GM12878 (cell line): ENCODE data around the gene ZNF235. TPM values are rescaled to one million over a fixed set of nuclear protein-coding genes. Genes with fewer than 3 reads are reported as not detected.
"Not testable (repeated sequence)": the region's sequence is repeated elsewhere in the genome, so short reads cannot be mapped to it uniquely, and the experiment has no call there.

Source experiments
- ATAC-seq: fragments of 200-7000 bp; cut with Tn5 transposase; 3 replicates; pipeline ENCODE4 v1.9.1; 2020; ENCODE audit warnings: mild to moderate bottlenecking, moderate library complexity
- BruUV-seq: library from RNA; stranded (reverse); fragments of 400-500 nt; replicated peaks from 2 replicates; lab custom pipeline; 2021; lab: Mats Ljungman, UMichigan
- CTCF ChIA-PET: fragments of 300-600 bp; sonication (Branson Sonifier 250); formaldehyde crosslinking; extraction: SDS; loops from one replicate; lab custom pipeline; 2021; ENCODE audit warnings: inconsistent platforms; lab: Yijun Ruan, JAX
- POLR2A ChIA-PET: fragments of 350-600 bp; formaldehyde crosslinking; extraction: SDS; loops from one replicate; lab custom pipeline; 2021; ENCODE audit warnings: inconsistent platforms; lab: Charles Lee
- RAD21 ChIA-PET: fragments of 300-600 bp; sonication (Branson Sonifier 250); formaldehyde crosslinking; loops from one replicate; lab custom pipeline; 2023; ENCODE audit warnings: antibody characterized with exemption; ENCODE audit not compliant: unreplicated experiment; lab: Charles Lee
- SMC1A ChIA-PET: fragments of 300-600 bp; sonication (Branson Sonifier 250); formaldehyde crosslinking; loops from one replicate; lab custom pipeline; 2023; ENCODE audit not compliant: unreplicated experiment, uncharacterized antibody; lab: Charles Lee
- DNase-seq: peaks from one replicate; pipeline ENCODE4 v3.0.0-alpha.2; 2011; ENCODE audit warnings: low read depth, low spot score
- FAIRE-seq: peaks from 3 replicates; lab custom pipeline; 2011; peaks lifted over from hg19 to GRCh38; lab: Jason Lieb, UNC
- H2AFZ ChIP-seq: 2 replicates; pipeline ENCODE4 v1.6.0; 2011; ENCODE audit warnings: low read depth, low read length, control low read depth; ENCODE audit not compliant: control insufficient read depth
- H3K27ac ChIP-seq: 2 replicates; pipeline ENCODE4 v1.5.1; 2011; ENCODE audit warnings: control low read depth; ENCODE audit not compliant: control insufficient read depth, insufficient read depth
- H3K27me3 ChIP-seq, 2 experiments: replicated peaks in 1 of 2; 2 replicates each; pipeline versions ENCODE4 v1.6.0 to v1.6.1; 2011; ENCODE audit warnings: low read length in 1 of 2; ENCODE audit not compliant: control insufficient read depth in 2 of 2, insufficient read depth in 2 of 2
- H3K36me3 ChIP-seq, 2 experiments: 2 replicates each; pipeline ENCODE4 v1.5.1; 2011; ENCODE audit warnings: low read length in 1 of 2; ENCODE audit not compliant: control insufficient read depth in 2 of 2, insufficient read depth in 2 of 2
- H3K4me1 ChIP-seq: 2 replicates; pipeline ENCODE4 v1.6.1; 2011; ENCODE audit warnings: mild to moderate bottlenecking, low read length, moderate library complexity, mixed read lengths; ENCODE audit not compliant: control insufficient read depth, insufficient read depth
- H3K4me2 ChIP-seq: 2 replicates; pipeline ENCODE4 v1.6.0; 2011; ENCODE audit warnings: control low read depth; ENCODE audit not compliant: control insufficient read depth, insufficient read depth
- H3K4me3 ChIP-seq: fragments of 200-600 bp; sonication (generic); 2 replicates; pipeline ENCODE4 v1.5.1; 2016
- H3K79me2 ChIP-seq: 2 replicates; pipeline ENCODE4 v1.6.0; 2011; ENCODE audit warnings: low read length; ENCODE audit not compliant: control insufficient read depth, insufficient read depth
- H3K9ac ChIP-seq: 2 replicates; pipeline ENCODE4 v1.8.0; 2011; ENCODE audit warnings: low read length, control low read depth, mixed read lengths; ENCODE audit not compliant: control insufficient read depth, insufficient read depth
- H3K9me3 ChIP-seq: replicated peaks from 3 replicates; pipeline ENCODE4 v1.5.1; 2011; ENCODE audit warnings: mild to moderate bottlenecking, low read length; ENCODE audit not compliant: control insufficient read depth, insufficient read depth
- H4K20me1 ChIP-seq: 2 replicates; pipeline ENCODE4 v1.6.0; 2011; ENCODE audit not compliant: control insufficient read depth, insufficient read depth
- MEF2A ChIP-seq: IDR thresholded peaks from 2 replicates; pipeline ENCODE4 v1.6.1; 2011; ENCODE audit warnings: low read depth, mild to moderate bottlenecking, low read length, moderate library complexity; ENCODE audit not compliant: insufficient read depth
- NKRF ChIP-seq: fragments of 450-650 bp; conservative IDR thresholded peaks from 2 replicates; pipeline ENCODE4 v1.6.1; 2017; ENCODE audit warnings: mild to moderate bottlenecking, moderate library complexity
- TAF1 ChIP-seq: IDR thresholded peaks from 2 replicates; pipeline ENCODE4 v1.6.1; 2011; ENCODE audit warnings: mild to moderate bottlenecking, low read depth, low read length, borderline replicate concordance
- ZBTB33 ChIP-seq: fragments of 450-650 bp; IDR thresholded peaks from 2 replicates; pipeline ENCODE4 v1.6.1; 2017; ENCODE audit warnings: mild to moderate bottlenecking
- WGBS: methylation state at CpG from one replicate; pipeline ENCODE4 v1.1.6; 2016; ENCODE audit warnings: low lambda C conversion rate; ENCODE audit not compliant: insufficient replicate concordance, insufficient coverage; ENCODE audit errors: missing lambda C conversion rate; 5-methylcytosine and 5-hydroxymethylcytosine counted together
- in situ Hi-C: fragments of 300-500 bp; cut with MboI; formaldehyde crosslinking; loops from 9 replicates; pipeline ENCODE4 v1.14.3; 2018; ENCODE audit warnings: mixed read lengths
- intact Hi-C: fragments of 100-400 bp; cut with micrococcal nuclease; formaldehyde crosslinking; loops from one replicate; pipeline ENCODE4 v1.14.2; 2022; ENCODE audit not compliant: unreplicated experiment
- polyA plus RNA-seq, 11 experiments: library from polyadenylated mRNA; depleted of rRNA in 4 of 11; unstranded in 6 of 11; stranded (reverse) in 5 of 11; fragments of >200 nt; fragmentation: Nextera tagmentation in 4 of 11; fragmentation: Illumina TruSeq in 1 of 11; extraction: Ambion mirVana in 4 of 11; extraction: Trizol in 1 of 11; gene quantifications; 1 replicate in 1 of 11; 2 replicates in 10 of 11; pipeline versions ENCODE4 v1.2.1 to v1.2.3, GENCODE V29; 2011 to 2016; ENCODE audit warnings: inconsistent platforms in 2 of 11, missing spikeins in 2 of 11, low read depth in 1 of 11
- total RNA-seq, 4 experiments: library from RNA; depleted of rRNA in 3 of 4; stranded (reverse); fragments of >200 nt in 3 of 4; fragmentation: Illumina TruSeq in 1 of 4; extraction: Trizol in 1 of 4; gene quantifications; 2 replicates each; pipeline versions ENCODE4 v1.2.1 to v1.2.3, GENCODE V29; 2013 to 2021

ZNF235 gene
- total and polyA plus RNA-seq, 10 of the 15 experiments (the other 5 are each of a cell fraction or from before 2014, with no cell fraction given), result 2.8 to 9.0 (median 4.8) TPM

GRCh38 chr19:44254496-44254895 lies 50.3 kb downstream of the ZNF235 start (continued):
- TF ChIP-seq MEF2A (no peak), NKRF (no peak), TAF1 (no peak), ZBTB33 (no peak)

GRCh38 chr19:44253392-44253791 lies 51.4 kb downstream of the ZNF235 start:
- BruUV-seq, H3K4me1 ChIP-seq, SMC1A ChIA-PET, DNase-seq, ATAC-seq, POLR2A ChIA-PET, H3K9ac ChIP-seq, H3K27me3 ChIP-seq, H3K36me3 ChIP-seq, H2AFZ ChIP-seq, intact Hi-C loops, H4K20me1 ChIP-seq, H3K4me3 ChIP-seq, RAD21 ChIA-PET, H3K27ac ChIP-seq, H3K79me2 ChIP-seq, H3K9me3 ChIP-seq, in situ Hi-C loops, H3K4me2 ChIP-seq, FAIRE-seq: not testable (repeated sequence)
- WGBS, result 90% methylated on average over 2 of the region's 2 CpGs
- CTCF ChIA-PET, result interaction anchor here (0.6 kb wide), 1 partner anchor 826 kb away, joined by 3 read pairs; no protein-coding TSS in a partner anchor

DNA sequence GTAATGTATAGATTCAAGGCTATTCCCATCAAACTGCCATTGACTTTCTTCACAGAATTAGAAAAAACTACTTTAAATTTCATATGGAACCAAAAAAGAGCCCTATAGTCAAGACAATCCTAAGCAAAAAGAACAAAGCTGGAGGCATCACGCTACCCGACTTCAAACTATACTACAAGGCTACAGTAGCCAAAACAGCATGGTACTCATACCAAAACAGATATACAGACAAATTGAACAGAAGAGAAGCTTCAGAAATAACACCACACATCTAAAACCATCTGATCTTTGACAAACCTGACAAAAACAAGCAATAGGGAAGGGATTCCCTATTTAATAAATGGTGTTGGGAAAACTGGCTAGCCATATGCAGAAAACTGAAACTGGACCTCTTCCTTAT lies 52.5 kb downstream of the ZNF235 start:
- CTCF ChIA-PET, result not testable (repeated sequence)

More for the DNA sequence above, 52.5 kb downstream of the ZNF235 start:
- H2AFZ ChIP-seq, DNase-seq, H3K4me2 ChIP-seq, in situ Hi-C loops, H3K4me1 ChIP-seq, RAD21 ChIA-PET, ATAC-seq, H4K20me1 ChIP-seq, H3K36me3 ChIP-seq, intact Hi-C loops, H3K9me3 ChIP-seq, H3K27me3 ChIP-seq, H3K79me2 ChIP-seq, H3K4me3 ChIP-seq, FAIRE-seq, BruUV-seq, H3K9ac ChIP-seq, H3K27ac ChIP-seq, POLR2A ChIA-PET, SMC1A ChIA-PET: not testable (repeated sequence)
- WGBS, result 94% methylated on average over 2 of the region's 2 CpGs
